HG02852 (cell line): ENCODE measurements around the gene HHAT.

ENCODE experiments used
- ATAC-seq: cut with Tn5 transposase; IDR thresholded peaks from one replicate; pipeline ENCODE4 v1.9.1; 2021; ENCODE audit warnings: mild to moderate bottlenecking, moderate library complexity; ENCODE audit not compliant: unreplicated experiment

Gene HHAT

DNA sequence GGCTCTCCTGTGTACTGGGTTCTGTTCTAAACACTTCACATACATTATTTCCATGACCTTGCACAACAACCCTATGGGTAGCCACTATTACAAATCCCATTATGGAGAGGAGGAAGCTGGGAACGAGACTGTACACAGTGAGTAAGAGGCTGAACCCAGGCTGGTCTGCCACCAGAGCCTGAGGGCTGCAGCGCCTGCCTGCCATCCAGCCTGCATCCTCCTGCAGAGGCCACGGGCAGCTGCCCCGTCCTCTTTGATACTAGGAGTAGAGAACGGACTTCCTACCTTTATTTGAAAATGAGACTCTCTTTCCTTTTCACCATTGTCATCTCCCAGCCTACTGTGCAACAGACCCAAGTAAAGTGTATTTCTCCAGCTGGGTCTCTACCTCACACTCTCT lies 370.0 kb downstream of the HHAT start:
- ATAC-seq, result no peak

DNA sequence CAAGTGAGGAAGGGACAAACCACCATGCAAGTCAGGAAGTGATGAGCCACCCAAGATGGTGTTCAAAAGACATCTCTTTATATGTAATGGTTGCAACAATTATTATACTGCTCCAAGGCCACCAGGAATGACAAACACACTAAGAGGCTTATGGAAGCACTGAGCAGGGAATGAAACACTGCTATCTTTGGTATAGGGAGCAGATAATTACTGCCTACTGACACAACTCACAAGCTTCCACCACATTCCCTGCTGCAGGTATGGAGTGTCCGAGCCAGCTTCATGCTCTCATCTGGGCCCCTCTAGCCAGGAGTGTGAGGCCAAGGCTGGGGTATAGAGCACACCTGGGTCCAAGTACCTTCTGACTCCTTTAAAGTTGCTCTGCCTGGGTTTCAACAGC lies 371.4 kb downstream of the HHAT start:
- ATAC-seq, result no peak

GRCh38 chr1:210700511-210700910 lies 371.8 kb downstream of the HHAT start:
- no peak for ATAC-seq

DNA sequence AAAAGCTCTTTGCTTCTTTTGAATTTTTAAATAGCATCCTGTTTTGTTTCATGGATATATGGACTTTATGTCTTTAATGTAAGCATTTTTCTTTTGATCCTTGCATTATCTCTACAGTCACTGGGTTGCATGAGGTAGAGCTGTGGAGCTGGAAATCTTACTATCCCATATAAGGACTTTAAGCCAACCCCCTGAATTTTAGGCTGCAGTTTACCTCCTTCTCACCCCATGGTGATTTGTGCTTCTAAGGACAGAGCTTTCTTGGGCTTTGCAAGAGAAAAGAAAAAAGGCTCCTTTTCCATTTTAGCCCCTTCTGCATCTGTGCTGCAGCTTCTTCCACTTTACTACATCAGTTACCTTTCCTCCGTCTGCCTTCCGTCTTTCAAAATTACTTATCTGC lies 373.8 kb downstream of the HHAT start:
- no peak for ATAC-seq

- ATAC-seq, result no peak
Measured at GRCh38 chr1:210703593-210703992, 374.9 kb downstream of the HHAT start.

GRCh38 chr1:210705086-210705485 lies 376.4 kb downstream of the HHAT start:
- ATAC-seq, result no peak

- ATAC-seq, result no peak
Measured at GRCh38 chr1:210706246-210706645, 377.5 kb downstream of the HHAT start.

DNA sequence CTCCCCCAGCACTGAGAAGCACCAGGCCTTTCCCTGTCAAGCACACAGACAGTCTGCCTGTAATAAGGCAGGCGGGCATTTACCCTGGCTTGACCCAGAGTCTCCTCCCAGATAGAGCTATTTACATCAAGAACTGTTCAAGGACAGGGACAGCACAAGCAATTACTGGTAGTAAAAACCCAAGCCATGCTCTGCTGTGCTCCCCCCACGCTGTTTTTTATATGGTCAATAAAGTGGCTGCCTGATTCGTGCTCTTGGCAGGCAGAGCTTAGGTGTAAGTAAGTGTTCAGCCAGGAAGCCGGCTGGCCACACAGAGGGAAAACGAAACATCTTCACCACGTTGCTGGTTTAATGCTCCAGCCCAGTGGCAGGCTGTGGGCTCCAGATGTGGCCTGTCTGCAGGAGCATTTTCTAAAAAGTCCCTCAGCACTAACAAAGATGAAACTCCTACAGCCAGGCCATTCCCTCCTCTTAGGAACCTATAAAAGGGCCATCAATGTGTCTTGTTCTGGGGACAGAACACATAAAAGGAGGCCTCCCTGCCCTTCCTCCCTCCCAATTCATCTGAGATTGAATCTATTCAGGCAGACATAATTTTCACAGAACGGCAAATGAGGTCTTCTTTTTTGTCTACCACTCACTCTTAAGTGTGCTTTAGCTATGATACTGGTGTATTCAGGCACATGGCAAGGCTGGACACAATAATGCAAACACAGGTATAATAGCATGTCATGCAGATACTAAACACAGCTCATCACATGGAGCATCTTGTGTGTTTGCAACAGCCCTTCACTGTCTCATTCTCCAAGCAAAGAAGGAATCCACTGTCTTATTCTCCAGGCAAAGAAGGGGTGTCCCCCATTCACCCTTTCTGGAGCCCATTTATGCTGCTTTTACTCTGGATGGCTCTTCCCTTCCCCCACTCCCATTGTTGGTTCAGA lies 378.9 kb downstream of the HHAT start:
- ATAC-seq, result no peak

DNA sequence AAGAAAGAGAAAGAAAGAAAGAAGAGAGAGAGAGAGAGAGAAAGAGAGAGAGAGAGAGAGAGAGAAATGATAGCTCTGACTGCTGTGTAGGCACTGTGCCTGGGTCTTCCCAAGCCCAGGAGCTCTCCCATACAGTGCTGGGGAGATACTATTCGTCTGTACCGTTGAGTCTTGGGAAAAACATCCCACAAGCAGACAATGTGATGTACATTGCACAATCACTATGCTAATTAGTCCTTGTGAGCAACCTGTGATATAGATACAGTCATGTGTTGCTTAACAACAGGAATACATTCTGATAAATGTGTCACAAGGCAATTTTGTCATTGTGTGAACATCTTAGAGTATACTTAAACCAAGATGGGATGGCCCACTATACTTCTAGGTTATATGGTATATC lies 381.0 kb downstream of the HHAT start:
- no peak for ATAC-seq

DNA sequence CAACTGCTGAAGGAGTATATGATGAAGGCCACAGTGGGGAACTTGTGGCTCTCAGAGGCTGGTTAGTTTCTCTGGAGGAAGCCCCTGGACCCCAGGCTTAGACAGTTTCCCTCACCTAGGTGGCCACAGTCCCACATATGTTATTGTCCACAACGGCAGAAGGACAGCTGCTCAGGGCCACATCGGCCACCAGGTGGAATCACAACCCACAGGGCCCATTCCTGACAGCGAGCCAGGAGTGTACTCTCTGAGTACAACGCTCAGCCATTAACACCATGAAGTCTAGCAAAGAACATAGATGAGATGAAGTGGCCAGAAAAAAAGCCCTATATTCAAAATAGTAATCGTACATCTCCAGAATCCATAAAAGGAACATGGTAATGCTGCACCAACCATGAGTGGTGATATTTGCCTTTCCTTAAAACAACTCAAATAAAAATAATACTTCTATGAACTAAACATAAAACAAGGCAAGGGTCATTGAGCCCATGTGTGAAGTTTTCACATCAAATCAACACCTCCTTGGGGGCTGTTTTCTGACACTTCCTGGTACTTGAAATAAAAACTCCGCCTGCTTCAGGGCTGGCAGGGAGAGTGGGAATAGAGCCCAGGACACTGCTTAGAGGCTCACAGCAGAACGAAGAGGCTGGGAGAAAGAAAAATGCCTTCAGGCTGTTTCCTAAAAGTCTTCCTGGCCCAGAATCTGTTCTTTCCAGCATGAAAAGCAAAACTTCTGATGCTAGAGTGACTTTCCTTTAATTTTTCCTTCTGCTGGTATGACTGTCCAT lies 383.3 kb downstream of the HHAT start:
- ATAC-seq, result no peak

GRCh38 chr1:210715072-210715471 lies 386.4 kb downstream of the HHAT start:
- ATAC-seq, result no peak

DNA sequence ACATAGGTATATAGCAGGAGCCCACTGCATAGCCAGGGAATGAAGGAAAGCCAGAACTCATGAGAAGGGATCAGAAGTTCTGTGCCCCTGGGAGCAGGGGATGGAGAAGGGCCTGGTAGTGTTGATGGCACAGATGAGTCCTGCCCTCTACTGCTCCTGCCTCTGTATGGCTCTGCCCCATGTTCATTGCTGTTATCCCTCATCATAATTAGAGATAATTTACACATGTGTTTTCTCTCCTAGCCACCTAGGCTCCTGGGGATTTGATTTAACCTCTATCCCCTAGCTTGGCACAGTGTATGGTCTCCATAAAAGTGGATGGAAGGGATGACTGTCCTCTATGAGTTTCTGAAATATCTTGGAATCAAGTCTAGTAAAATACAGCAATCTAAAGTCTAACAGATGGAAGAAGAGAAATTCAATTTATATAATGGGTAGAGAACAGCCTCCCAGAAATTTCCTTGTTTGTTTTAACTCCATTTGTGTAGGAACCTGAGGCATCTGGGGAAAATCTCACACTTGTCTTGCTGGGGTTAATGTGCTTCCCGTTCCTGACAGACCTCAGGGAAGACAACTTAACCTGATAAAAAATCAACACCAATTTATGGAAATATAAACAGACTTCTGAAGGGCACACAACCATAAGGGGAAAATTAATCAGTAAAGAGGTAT lies 393.8 kb downstream of the HHAT start:
- ATAC-seq, result no peak

DNA sequence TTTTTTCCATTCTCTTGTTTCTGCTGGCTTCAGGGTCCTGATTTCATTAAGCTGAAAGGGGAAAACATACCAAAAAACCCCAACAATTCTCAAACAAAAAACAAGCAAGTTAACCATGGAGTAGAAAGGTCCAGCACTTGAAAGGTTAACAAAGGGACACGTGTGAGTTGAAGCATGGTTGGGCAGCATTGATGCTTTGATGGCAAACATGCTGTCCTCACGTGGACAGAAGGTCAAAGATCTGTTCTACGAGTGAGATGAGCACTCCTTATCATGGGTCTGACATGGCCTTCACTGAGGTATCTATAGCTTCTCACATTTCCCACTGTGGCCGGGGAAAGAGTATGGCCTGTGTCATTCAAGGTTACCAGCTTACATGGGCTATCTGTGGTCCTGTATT lies 394.9 kb downstream of the HHAT start:
- ATAC-seq, result no peak

- no peak for ATAC-seq
Measured at GRCh38 chr1:210724768-210725167, 396.1 kb downstream of the HHAT start.
